ENCODE results near the gene RUSF1. TPM values are rescaled to one million over a fixed set of nuclear protein-coding genes. Genes with fewer than 3 reads are reported as not detected.

Gene RUSF1
- total and polyA plus RNA-seq, 2 experiments from 2014 or later = 34.6 to 74.0 TPM

DNA sequence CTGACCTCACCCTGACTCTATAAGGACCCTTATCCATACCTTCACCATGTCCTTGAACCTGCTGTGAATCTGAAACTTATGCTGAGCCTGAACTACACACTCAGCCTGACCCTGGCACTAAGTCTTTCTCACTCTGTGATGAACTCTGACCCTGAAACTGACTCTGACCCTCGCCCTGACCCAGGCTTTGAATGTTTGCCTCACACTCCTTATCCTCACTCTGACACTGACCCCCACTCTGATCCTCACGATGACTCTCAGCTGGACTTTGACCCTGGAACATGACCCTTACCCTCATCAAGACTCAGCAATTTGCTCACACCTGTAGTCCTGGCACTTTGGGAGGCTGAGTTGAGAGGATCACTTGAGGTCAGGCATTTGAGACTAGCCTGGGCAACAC is 23.9 kb upstream of the RUSF1 start:
- Histone ChIP-seq H3K9me2 (ENCODE audit: insufficient read depth) (no peaks in the 10 kb centered on the region), H3K79me2 (ENCODE audit: insufficient read depth) (no peaks in the 10 kb centered on the region), H3K27me3 (replicated peaks; ENCODE audit: insufficient read depth) (peaks cover 32% of the 10 kb centered on the region), H3K4me2 (ENCODE audit: unreplicated experiment) (no peak overlapping the region), H3K4me1 (ENCODE audit: insufficient read depth) (no peaks in the 10 kb centered on the region), H4K20me1 (ENCODE audit: insufficient read depth) (no peaks in the 10 kb centered on the region), H2AFZ (no peak overlapping the region), H3K9ac (no peak overlapping the region), H3K9me3 (ENCODE audit: low read depth) (no peaks in the 10 kb centered on the region), H3F3A (ENCODE audit: insufficient read depth) (no peaks in the 10 kb centered on the region), H3K27ac (no peak overlapping the region), H3K36me3 (ENCODE audit: low read depth) (no peaks in the 10 kb centered on the region), H3K4me3 (no peak overlapping the region)
- in situ Hi-C loops (cut with MboI) = no loop called here
- no peak for TF ChIP-seq EZH2phosphoT487 (IDR thresholded peaks at IDR 0.05; ENCODE audit: insufficient read depth, low read depth)
- no peak for TF ChIP-seq EZH2 (IDR thresholded peaks at IDR 0.05; ENCODE audit: insufficient read depth, poor library complexity, severe bottlenecking)
- 6 to 28% methylated on average over 2 of the region's 2 CpGs for WGBS, 2 experiments (ENCODE audit: low coverage in 1 of 2, low lambda C conversion rate in 2 of 2, missing lambda C conversion rate in 2 of 2)
- DNase-seq = no peak

DNA sequence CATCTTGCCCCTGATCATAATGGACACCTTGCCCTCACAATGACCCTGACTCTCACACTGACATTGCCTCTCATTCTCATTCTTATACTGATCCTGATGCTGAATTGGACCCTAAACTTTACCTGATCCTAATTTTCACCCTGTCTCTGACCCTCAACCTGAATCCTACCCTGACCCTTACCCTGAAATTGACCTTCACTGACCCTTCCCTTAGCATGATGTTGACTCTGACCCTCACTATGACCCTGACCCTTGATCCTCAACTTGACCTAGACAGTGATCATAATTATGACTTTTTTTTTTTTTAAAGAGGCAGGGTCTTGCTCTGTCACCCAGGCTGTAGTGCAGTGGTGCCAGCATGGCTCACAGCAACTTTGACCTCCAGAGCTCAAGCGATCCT is 22.9 kb upstream of the RUSF1 start:
- Histone ChIP-seq H3K4me1 (ENCODE audit: insufficient read depth) (no peaks in the 10 kb centered on the region), H3K79me2 (ENCODE audit: insufficient read depth) (no peaks in the 10 kb centered on the region), H3F3A (ENCODE audit: insufficient read depth) (no peaks in the 10 kb centered on the region), H3K9me3 (ENCODE audit: low read depth) (no peaks in the 10 kb centered on the region), H2AFZ (no peak overlapping the region), H3K4me2 (ENCODE audit: unreplicated experiment) (no peak overlapping the region), H3K9ac (no peak overlapping the region), H3K27me3 (replicated peaks; ENCODE audit: insufficient read depth) (peaks cover 25% of the 10 kb centered on the region), H3K4me3 (no peak overlapping the region), H3K27ac (no peak overlapping the region), H3K36me3 (ENCODE audit: low read depth) (no peaks in the 10 kb centered on the region), H3K9me2 (ENCODE audit: insufficient read depth) (no peaks in the 10 kb centered on the region), H4K20me1 (ENCODE audit: insufficient read depth) (no peaks in the 10 kb centered on the region)
- no peak for TF ChIP-seq EZH2 (IDR thresholded peaks at IDR 0.05; ENCODE audit: insufficient read depth, poor library complexity, severe bottlenecking)
- TF ChIP-seq EZH2phosphoT487 (IDR thresholded peaks at IDR 0.05; ENCODE audit: insufficient read depth, low read depth) = no peak
- DNase-seq = no peak
- 52 to 56% methylated on average over 1 of the region's 1 CpG for WGBS, 2 experiments (ENCODE audit: low coverage in 1 of 2, low lambda C conversion rate in 2 of 2, missing lambda C conversion rate in 2 of 2)
- in situ Hi-C loops (cut with MboI) = no loop called here

GRCh38 chr16:31530405-31530804 is 22.2 kb upstream of the RUSF1 start:
- no peaks in the 10 kb centered on the region for H3K79me2 ChIP-seq (ENCODE audit: insufficient read depth)
- no peak overlapping the region for H3K27ac ChIP-seq
- no peak for DNase-seq
- H3K9me3 ChIP-seq (ENCODE audit: low read depth) = no peaks in the 10 kb centered on the region
- H3K36me3 ChIP-seq (ENCODE audit: low read depth) = no peaks in the 10 kb centered on the region
- in situ Hi-C loops (cut with MboI) = no loop called here
- no peak for TF ChIP-seq EZH2 (IDR thresholded peaks at IDR 0.05; ENCODE audit: insufficient read depth, poor library complexity, severe bottlenecking)
- H3K9me2 ChIP-seq (ENCODE audit: insufficient read depth) = no peaks in the 10 kb centered on the region
- peaks cover 25% of the 10 kb centered on the region for H3K27me3 ChIP-seq (replicated peaks; ENCODE audit: insufficient read depth)
- no peak overlapping the region for H2AFZ ChIP-seq
- no peak overlapping the region for H3K4me3 ChIP-seq
- WGBS, 2 experiments (ENCODE audit: low coverage in 1 of 2, low lambda C conversion rate in 2 of 2, missing lambda C conversion rate in 2 of 2) = 59 to 64% methylated on average over 5 of the region's 5 CpGs
- H4K20me1 ChIP-seq (ENCODE audit: insufficient read depth) = no peaks in the 10 kb centered on the region
- H3K9ac ChIP-seq = no peak overlapping the region
- no peak overlapping the region for H3K4me2 ChIP-seq (ENCODE audit: unreplicated experiment)
- H3K4me1 ChIP-seq (ENCODE audit: insufficient read depth) = no peaks in the 10 kb centered on the region
- H3F3A ChIP-seq (ENCODE audit: insufficient read depth) = no peaks in the 10 kb centered on the region

DNA sequence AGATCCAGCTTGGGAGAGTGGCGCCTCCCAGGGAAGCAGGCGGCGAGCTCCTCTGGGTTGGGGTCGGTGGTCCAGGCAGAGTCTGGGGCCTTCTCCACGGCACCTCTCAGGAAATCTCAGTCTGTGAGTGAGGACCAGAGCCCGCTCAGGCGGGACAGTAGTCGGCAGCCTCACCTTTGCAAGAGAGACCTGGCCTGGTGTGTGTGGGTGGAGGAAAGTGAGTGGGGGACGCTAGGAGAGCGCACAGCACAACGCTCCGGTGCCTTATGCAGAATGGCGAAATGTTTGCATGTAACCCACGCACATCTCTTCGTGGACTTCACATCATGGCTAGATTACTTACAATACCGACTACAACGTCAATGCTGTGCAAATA is 21.7 kb upstream of the RUSF1 start:
- Histone ChIP-seq H2AFZ (peak overlapping the region; percentile 62), H3K36me3 (ENCODE audit: low read depth) (no peaks in the 10 kb centered on the region), H3K9ac (no peak overlapping the region), H3K4me1 (ENCODE audit: insufficient read depth) (no peaks in the 10 kb centered on the region), H3K27ac (no peak overlapping the region), H3F3A (ENCODE audit: insufficient read depth) (no peaks in the 10 kb centered on the region), H3K4me2 (ENCODE audit: unreplicated experiment) (peak overlapping the region; percentile 20), H3K4me3 (no peak overlapping the region), H4K20me1 (ENCODE audit: insufficient read depth) (no peaks in the 10 kb centered on the region), H3K79me2 (ENCODE audit: insufficient read depth) (no peaks in the 10 kb centered on the region), H3K27me3 (replicated peaks; ENCODE audit: insufficient read depth) (peaks cover 25% of the 10 kb centered on the region), H3K9me2 (ENCODE audit: insufficient read depth) (no peaks in the 10 kb centered on the region), H3K9me3 (ENCODE audit: low read depth) (no peaks in the 10 kb centered on the region)
- 13% methylated on average over 17 of the region's 17 CpGs for WGBS, 2 experiments (ENCODE audit: low coverage in 1 of 2, low lambda C conversion rate in 2 of 2, missing lambda C conversion rate in 2 of 2)
- TF ChIP-seq EZH2 (IDR thresholded peaks at IDR 0.05; ENCODE audit: insufficient read depth, poor library complexity, severe bottlenecking) (no peak), EZH2phosphoT487 (IDR thresholded peaks at IDR 0.05; ENCODE audit: insufficient read depth, low read depth) (no peak)
- in situ Hi-C loops (cut with MboI) = no loop called here
- no peak for DNase-seq
